SU-DHL-6 (cell line): ENCODE results near the gene IL20.

ENCODE experiments used
- EZH2phosphoT487 ChIP-seq: fragments of 200-600 bp; sonication (generic), shearing (Covaris generic); conservative IDR thresholded peaks from 2 replicates; pipeline ENCODE4 v1.6.1; 2018; ENCODE audit warnings: mild to moderate bottlenecking, antibody characterized with exemption, low read length, moderate library complexity, mixed read lengths
- TF ChIP-seq, protein P1 (sequence below): fragments of 200-600 bp; sonication (generic); IDR thresholded peaks from one replicate; pipeline ENCODE4 v1.5.1; 2017; ENCODE audit warnings: antibody characterized with exemption, mild to moderate bottlenecking, low read length, moderate library complexity; ENCODE audit not compliant: insufficient read depth, poor library complexity, severe bottlenecking

DNA sequence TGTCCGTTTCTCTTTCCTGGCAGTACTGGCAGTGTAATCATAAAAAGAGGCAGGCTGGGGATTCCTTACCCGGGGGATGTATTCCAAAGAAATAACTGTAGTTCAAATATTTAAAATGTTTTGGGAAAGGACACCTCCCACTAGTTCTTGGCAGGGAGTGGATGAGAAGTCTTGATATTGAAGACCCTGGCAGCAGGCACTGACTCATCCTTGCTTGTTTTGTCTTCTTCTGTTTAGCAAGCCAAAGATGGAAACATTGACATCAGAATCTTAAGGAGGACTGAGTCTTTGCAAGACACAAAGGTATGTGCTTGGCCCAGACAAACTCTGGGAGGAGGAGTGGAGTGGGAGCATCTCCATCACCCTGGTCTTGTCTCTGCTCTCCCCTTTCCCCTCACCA, 639 bp downstream of the IL20 start:
- TF ChIP-seq, protein P1, sequence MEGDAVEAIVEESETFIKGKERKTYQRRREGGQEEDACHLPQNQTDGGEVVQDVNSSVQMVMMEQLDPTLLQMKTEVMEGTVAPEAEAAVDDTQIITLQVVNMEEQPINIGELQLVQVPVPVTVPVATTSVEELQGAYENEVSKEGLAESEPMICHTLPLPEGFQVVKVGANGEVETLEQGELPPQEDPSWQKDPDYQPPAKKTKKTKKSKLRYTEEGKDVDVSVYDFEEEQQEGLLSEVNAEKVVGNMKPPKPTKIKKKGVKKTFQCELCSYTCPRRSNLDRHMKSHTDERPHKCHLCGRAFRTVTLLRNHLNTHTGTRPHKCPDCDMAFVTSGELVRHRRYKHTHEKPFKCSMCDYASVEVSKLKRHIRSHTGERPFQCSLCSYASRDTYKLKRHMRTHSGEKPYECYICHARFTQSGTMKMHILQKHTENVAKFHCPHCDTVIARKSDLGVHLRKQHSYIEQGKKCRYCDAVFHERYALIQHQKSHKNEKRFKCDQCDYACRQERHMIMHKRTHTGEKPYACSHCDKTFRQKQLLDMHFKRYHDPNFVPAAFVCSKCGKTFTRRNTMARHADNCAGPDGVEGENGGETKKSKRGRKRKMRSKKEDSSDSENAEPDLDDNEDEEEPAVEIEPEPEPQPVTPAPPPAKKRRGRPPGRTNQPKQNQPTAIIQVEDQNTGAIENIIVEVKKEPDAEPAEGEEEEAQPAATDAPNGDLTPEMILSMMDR: no peak
- TF ChIP-seq EZH2phosphoT487: no peak
